ENCODE results near the gene ANKMY1.
"Not testable (repeated sequence)": the region's sequence is repeated elsewhere in the genome, so short reads cannot be mapped to it uniquely, and the experiment has no call there.

The ANKMY1 gene

DNA sequence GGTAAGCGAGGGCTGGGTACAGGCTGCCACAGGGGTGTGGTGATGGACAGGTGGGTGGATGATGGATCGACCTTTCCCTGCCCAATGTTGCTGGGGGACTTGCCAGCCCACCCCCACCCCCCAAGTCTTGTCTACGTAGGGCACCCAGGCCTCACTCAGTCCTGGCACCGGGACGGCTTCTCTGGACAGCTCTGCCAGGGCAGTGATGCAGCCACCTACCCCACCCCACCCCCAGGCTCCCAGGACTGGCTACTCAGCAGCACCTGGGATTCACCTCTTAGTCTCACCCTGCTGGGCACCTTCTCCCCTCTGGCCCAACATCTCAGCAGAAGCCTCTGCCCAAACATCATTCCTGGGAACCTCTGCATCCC, 55.7 kb downstream of the ANKMY1 start:
- DNase-seq, result no peak

DNA sequence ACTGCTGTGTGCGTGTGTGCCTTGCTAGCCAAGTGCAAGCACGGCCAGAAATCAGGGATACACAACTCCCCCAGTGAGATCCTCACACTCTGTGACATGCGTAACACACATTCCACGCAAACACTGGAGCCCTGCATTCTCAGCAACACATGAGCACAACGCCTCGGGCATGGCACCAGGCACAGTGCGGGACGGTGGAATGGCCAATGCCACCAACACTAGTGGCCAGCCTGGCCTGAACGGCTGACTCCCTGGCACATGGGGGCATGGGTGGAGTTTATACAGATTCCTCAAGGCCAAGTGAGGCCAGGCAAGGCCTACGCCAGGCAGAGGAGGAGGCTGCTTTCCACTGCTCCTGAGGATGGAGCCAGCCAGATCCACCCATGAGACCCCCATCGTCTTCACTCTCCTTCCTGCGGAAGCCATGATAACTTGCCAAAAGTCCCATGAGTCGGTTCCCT, 56.2 kb downstream of the ANKMY1 start:
- DNase-seq, result no peak

DNA sequence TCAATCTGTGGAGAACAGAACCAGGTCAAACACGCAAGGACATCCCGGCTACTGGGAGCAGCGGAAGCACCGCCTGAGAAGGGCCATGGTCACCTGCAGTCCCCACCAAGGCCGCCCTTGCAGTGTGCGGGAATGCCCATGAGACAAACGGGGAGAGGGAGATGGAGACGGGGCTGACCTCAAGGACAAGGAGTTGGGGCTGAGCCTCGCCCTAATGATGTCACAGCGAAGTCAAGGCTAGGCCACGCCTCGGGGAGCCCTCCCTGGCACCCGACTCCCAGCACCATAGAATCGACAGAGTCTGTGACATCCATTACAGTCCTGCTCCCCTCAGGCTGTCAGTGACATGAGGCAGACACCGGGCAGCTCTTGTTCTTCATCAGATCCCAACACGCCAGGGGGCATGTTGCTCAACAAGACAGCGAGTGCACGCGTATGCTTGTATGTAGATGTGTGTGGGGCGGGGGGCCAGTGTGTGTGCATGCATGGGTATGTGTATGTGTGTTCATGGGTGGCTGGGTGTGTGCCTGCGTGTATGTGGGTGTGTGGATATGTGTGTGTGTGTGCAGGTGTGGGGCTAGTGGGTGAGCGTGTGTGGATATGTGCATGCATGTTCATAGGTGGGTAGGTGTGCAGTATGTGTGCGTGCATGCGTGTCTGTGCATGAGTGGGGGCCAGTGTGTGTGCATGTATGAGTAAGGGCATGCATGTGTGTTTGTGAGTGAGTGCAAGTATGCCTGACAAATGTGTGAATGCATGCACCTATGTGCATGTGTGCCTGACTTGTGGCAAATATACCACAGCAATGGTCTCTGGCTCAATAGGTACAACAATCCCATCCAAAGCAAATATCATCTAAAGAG, 57.0 kb downstream of the ANKMY1 start:
- no peak for DNase-seq

DNA sequence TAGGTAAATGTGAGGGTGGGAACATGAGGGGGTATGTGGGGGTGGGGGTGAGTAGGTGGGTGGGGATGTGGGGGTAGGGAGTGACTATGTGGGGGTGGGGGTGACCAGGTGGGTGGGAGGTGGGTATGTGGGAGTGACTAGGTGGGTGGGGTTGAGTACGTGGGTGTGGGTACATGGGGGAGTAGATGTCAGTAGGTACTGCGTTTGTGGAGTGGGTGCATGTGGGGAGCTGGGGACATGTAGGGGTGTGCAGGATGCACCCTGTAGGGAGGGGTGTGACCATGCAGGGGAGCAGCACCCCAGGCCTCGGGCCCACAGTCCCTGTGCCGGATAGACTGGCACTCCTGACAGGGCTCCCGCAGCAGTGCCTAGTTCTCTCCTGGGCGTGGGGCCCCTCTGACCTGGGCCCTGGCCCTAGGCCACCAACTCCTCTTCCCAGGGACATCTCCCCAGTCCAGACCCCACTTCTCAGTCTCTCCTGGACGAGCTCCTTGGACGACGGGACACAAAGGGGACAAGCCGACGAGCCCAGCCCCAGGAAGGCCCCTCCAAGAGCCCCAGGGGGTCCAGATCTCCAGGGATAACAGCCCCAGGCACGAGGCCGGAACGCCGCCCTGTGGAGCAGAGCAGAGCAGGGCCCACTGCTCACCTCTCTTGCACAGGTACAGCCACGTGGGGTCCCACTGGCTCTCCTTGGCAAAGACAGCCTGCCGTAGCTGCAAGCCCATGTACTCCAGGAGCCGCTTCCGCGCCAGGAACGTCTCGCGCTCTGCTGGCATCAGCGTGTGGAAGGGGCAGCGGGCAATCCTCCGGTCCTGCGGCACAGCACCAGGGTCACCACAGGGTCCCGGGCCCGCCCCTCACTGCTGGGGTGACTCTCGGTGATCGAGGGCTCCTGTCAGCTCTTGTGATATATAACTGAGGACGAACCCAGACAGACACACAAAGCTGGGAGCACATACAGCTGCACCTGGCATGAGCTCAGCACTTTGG, 58.2 kb downstream of the ANKMY1 start:
- no peak for DNase-seq

DNA sequence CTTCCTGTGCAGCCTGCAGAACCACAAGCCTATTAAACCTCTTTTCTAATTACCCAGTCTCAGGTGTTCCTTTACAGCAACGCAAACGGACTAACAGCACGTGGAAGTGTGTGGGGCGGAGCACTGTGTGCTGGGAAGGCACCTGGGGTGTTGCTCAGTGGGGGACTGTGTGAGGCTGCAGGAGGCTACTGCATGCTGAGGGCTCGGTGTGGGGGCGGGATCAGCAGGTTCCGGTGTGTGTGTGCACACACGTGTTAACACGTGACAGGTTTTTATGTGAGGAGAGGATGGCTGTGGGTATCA, 58.9 kb downstream of the ANKMY1 start:
- DNase-seq, result no peak

DNA sequence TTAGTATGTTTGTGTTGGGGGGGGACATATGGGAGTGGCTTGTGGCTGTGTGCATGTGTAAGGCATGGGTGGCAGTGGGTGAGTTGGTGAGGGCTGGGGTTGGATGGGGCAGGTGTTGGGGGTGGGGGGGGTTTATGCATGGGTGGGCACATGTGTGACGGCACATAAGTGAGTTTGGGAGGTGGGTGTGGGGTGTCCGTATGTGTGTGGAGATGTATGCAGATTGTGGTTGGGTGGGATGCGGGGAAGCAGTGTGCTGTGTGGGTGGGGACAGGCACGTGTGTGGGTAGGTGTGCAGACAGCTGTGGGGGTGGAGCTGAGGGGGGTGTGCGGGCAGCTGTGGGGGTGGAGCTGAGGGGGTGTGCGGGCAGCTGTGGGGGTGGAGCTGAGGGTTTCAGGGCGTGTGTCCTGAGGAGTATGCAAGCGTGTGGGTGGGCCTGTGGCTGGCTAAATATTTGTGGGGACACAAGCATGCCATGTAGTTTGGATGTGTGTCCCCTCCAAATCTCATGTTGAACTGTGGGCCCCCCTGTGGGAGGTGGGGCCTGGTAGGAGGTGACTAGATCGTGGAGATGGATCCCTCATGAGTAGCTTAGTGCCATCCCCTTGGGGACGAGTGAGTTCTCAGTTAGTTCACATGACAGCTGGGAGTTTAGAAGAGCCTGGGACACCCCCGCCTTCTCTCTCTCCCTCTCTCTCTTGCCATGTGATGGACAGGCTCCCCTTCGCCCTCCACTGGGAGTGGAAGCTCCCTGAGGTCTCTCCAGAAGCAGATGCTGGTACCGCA, 59.4 kb downstream of the ANKMY1 start:
- DNase-seq, result no peak

DNA sequence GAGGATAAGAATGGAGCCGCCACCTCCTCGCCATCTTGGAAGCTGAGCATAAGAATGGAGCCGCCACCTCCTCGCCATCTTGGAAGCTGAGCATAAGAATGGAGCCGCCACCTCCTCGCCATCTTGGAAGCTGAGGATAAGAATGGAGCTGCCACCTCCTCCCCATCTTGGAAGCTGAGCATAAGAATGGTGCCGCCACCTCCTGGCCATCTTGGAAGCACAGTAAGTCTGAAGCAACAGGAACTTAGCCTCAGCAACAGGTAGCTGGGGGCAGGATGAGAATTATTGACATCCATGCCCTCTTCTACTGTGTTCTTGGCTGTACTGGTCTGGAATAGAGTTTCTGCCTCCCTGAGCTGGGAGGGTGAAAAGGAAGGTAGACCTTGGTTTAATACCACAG, 60.7 kb downstream of the ANKMY1 start:
- DNase-seq, result not testable (repeated sequence)

DNA sequence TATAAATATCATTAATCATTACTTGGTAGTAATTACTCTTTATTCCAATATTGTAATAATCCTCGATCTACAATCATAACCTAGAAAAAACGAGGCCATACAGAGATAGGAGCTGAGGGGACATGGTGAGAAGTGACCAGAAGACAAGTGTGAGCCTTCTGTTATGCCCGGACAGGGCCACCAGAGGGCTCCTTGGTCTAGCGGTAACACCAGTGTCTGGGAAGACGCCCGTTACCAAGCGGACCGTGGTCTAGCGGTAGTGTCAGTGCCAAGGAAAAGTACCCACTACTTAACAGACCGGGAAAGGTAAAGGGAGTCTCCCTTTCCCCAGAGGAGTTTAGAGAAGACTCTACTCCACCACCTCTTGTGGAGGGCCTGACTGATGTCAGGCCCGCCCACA, 62.8 kb downstream of the ANKMY1 start:
- DNase-seq, result not testable (repeated sequence)

DNA sequence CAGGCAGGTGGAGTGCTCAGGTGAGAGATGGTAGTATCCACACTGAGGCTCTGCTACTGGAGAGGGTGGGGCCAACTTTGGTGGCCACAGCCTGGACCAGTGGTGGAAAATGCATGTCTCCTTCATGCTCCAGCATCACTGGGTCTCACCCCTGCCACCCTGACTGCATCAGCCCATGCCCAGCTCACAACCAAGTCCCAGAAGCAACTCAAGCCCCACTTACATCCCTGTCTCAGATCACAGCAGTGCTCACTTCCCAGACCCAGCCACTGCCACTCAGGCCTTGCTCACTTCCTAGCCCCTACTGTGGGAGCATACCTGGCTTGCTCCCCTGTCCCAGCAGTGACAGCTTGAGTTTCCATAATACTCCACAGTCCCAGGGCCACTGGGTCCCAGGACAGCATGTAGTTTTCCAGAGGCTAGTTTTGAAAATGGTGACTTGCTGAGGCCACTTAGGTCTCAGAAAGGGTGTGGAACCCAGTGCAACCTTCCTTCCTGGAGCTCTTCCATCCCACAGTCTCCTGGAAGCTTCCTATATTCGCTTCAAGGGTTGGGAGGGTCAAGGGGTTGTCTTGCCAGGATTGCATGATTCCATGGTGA, 63.5 kb downstream of the ANKMY1 start:
- DNase-seq, result no peak

DNA sequence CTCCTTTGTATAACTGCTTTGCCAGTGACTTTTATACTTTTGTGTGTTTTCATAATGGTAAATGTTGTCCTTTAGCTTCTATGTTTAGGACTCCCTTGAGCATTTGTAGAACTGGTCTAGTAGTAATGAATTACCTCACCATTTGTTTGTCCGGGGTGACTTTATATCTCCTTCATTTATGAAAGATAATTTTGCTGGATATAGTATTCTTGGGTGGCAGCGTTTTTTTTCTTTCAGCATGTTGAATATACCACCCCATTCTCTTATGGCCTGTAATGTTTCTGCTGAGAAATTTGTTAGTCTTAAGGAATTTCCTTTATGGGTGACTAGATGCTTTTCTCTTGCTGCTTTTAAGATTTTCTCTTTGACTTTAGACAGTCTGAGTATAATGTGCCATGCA, 66.3 kb downstream of the ANKMY1 start:
- DNase-seq, result no peak

DNA sequence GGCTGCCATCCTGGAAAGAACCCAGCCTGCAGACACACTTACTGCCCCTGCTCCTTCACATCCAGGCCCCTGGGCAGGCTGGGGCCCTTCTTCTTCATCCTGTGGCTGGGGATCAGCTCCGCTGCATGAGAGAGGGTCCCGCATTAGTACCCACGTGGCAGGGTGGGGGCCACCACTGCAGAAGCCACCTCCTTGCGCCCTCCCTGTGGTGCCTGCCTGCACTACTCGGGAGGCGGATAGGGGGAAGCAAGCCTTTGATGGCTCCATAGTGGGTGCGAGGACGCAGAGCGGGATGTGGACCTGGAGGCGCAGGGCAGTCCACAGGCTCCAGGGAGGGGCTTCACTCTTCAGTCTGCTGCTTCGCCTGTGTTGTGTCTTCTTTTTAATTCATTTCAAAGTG, 75.6 kb downstream of the ANKMY1 start:
- no peak for DNase-seq

DNA sequence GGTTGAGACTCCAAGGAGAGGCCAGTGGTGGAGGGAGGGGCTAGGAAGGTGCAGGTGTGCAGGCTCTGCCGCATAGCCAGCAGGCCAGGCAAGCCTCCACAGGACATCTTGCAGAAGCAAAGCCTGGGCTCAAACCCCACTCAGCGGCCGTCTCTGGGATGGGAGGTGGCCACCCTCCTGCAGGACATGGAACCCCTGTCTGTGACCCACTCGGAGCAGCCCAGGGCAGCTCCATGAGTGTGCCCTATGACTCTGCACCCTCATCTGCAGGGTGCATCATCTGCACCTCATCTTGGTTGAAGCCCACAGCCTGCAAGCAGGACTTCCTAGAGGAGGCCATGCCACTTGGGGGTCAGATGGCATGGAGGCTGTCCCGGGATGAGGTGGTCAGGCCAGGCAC, 76.1 kb downstream of the ANKMY1 start:
- no peak for DNase-seq

DNA sequence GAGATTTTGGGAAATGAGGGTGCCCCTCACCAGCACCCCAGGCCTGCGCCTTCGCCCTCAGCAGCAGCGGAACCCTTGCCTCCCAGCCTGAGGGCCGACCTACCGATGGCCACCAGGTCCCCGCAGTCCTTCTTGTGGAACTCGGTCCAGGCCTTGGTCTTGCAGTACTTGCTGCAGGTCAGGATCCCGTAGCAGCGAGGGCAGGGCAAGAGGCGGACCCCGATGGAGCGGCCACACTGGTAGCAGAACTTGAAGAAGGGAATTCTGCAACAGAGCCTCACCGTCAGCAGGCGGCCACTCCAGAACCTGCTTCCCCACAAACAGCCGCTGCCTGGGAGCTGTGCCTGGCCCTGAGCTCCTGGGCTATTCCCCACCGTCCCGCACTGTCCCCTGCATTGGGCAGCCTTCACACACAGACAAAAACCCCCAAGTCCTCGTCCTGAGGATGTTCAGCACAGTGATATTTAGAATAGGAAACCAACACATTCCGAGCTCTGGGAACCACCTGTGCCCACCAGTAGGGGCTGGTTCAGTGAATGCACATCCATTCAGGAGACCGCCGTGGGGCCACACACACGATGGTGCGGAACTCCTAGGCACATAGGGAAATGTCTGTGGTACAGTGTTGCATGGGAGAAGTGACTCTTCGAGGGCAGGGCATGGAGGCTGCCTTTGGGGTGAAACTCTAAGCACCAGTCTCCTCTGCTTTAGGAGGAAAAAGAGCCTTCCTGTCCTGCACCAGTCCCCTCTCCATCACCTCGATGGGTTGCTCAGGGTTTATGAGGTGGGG, 76.8 kb downstream of the ANKMY1 start:
- no peak for DNase-seq

DNA sequence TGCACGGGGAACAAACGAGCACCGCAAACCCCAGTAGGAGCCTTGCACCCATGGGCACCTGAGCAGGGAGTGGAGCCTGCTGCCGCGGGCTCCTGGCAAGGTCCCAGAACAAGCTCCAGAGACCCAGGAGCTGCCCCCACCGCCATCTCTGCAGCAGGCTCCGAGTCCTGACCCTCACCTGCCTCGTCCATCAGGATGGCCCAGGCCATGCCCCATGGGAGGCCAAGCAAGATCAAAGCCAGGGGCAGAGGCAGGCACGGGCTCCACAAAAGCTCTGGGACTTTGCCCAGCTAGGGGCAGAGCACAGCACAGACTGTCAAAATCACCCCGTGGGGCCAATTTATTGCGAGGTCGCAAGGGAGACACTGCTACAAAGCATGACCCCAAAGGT, 78.7 kb downstream of the ANKMY1 start:
- no peak for DNase-seq

DNA sequence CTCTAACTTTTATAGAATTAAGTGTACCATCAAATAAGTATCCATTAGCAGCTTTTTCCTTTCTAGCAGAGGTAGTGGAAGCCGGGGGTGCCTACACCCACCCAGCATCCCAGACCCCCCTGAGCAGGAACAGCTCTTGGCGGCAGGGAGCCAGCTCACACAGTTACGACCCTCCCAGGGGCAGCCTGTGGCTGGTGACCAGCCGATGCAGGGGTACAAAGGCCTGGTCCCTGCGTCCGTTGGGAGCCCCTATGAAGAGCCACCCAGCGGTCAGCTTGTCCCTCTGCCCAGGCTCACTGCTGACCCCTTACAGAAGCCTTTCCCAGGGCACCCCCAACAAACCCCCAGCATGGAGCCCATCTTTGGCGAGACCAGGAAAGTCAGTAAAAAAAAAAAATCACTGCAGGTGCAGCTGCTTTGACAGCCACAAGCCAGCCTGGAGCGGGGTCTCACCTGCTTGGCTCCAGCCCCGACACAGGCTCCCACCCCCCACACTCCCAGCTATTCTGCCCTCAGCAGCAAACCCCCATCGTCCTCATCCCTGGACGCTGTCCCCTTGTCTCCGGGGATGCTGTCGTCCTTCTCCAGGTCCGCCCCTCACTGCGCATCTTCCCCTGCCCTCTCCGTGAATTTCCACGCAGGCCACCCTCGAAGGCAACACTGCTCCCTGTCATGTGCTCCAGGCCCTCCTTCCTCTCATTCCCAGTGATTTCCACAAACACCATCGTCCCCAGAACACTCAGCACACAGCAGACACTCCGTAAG, 79.3 kb downstream of the ANKMY1 start:
- no peak for DNase-seq

DNA sequence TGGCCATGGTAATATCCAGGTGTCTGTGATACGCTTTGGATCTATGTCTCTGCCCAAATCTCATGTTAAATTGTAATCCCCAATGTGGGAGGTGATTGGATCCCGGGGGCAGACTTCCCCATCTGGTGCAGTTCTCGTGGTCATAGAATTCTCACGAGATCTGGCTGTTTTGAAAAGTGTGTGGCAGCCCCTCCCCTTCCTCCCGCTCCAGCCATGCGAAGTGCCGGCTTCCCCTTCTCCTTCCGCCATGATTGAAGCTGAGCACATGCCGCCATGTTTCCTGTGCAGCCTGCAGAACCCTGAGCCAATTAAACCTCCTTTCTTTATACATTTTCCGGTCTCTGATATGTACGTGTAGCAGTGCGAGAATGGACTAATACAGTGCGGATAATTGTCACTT, 79.9 kb downstream of the ANKMY1 start:
- DNase-seq, result no peak

DNA sequence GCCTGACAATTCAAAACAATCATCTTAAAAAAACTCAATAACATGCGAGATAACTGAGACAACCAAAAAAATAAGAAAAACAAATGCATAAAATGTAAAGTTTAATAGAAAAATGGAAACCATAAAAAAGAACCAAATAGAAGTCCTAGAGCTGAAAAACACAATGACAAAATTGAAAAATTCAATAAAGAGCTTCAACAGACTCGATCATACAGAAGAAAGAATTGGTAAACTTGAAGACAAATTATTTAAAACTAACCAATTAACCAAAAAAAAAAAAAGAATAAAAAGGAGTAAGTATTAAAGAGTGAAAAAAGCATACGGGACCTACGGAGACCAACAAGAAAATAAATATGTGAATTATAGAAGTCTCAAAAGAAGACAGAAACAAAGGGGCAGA, 84.6 kb downstream of the ANKMY1 start:
- no peak for DNase-seq

DNA sequence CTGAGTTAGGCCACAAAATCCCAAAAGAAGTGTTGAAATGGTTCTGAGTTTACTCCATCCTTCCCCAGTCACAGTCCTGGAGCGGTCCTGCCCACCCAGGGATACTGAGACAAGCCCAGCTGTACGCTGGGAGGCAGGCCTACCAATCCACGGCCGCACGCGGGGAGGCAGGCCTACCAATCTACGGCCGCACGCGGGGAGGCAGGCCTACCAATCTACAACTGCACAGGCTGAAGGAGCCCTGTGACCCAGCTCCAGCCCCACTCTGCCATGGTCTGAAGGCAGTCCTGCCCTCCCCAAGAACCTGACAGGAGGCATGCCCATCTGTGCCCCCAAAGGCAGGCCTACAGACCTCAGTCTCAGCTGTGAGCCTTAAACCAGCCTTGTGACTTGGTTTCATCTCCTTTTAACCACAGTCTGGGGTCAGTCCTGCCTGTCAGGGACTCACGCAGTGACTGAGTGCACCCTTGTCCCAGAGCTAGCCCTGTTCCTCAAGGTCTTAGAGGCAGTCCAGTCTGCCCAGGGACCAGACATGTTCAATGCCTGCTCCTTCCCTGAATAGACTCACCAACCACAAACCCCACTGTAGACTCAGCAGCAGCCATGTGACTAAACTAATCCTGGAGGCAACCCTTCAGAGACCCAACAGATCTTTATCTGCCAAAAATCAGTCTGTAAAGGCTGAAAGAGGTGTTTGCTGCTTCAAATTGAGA, 85.6 kb downstream of the ANKMY1 start:
- no peak for DNase-seq

DNA sequence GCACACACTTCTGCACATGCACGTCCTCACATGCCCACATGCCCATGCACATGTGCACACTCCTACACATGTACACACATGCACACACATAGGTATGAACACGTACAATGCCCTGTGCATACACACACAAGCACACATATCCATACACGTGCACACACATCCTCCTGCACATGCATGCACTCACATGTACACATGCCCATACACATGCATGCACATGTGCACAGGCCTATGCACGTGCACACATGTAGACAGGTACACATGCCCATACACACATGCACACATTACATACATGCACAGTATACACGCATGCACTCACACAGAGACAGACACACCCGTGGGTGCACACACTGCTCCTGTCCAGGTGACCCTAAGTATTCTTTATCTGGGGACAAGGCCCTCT, 88.0 kb downstream of the ANKMY1 start:
- no peak for DNase-seq

DNA sequence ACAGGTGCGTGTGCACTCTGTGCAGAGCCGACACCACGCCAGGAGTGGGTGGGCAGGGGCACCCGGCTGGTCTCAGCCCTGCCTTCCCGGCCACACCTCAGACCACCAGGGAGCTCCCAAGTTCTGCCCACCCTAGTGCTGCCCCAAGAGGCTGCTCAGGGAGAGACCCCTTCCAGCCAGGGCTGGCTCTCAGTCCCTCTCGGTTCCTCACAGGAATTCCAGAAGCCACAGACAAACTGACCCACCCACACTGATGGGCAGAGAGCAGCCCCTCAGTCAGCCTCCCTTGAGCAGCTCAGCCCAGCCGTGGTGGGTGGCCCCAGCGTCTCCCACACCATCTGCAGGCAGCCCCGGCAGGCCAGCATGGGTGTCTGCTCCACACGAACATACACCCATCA, 88.5 kb downstream of the ANKMY1 start:
- no peak for DNase-seq

Measured in stimulated activated CD4-positive, alpha-beta T cell treated with anti-CD3 and anti-CD28 coated beads, Interleukin-4, amount 100 ng/mL, for 4 hours (primary cell).